NCI-H1048 (cell line): ENCODE data around the gene ZNF580.

Experiments
- DNase-seq: peaks from one replicate; lab custom pipeline; 2025; lab: John Stamatoyannopoulos, UW

Gene ZNF580, protein sequence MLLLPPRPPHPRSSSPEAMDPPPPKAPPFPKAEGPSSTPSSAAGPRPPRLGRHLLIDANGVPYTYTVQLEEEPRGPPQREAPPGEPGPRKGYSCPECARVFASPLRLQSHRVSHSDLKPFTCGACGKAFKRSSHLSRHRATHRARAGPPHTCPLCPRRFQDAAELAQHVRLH

DNA sequence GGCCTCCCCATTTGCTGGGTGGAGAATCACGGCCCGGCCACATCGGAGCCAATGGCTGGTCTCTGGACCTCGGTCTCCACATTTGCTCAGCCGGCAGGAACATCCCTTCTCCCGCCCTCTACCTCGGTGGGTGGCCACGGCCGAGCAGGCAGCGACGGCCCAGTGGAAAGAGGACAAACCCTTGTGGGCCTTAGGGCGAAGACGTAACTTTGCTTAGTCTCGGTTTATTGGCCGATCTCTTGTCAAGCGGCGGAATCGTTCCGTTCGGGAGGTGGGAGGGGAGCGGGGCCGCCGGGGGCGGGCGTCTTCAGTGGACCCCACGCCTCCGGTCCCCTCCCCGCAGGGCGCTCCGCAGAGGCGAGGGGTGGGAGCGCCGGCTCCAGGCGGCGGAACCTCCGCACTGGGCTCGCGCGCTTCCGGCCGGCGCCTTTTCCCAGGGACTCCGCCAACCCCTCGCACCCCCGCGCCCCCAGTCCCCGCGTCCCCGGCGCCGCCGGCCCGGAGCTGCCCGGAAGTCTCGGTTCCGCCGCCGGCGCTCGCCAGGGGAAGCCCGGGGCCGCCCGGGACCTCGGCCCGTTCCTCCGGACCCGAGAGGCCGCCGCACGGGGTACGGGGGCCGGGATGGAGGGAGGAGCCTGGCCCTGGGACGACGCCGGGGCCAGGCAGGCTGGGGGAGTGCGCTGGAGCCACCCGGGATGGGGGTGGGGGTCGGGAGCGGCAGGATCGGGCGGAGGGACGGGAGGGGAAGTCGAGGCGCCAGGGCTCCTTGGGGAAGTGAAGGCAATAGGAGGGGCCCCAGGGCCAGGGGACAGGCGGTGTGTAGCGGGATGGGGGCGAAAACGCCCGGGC, at the start of gene ZNF580:
TSS of gene ZNF580 (plus strand) at position 426 of the 849 bp plus-strand sequence. CDS start 1,507 bp downstream, outside the sequence.
- DNase-seq = no peak

DNA sequence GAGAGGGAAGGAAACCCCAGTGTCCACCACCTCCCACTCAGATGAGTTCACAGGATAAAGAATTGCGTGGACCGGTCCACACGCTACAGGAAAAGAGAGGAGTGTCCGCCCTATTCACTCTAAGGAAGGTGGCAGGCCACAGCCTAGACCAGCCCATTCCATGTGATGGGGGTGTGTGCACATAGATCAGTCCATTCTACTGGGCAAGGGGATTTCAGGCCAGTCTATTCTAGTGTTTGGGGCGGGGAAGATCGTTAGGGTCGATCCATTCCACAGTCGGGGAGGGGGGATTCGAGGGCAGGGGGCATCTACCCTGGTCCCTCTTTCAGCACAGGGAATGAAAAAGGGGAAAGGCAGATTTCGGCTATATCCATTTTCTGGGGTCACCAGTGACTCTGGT, 49.2 kb upstream of the ZNF580 start:
- DNase-seq = no peak

DNA sequence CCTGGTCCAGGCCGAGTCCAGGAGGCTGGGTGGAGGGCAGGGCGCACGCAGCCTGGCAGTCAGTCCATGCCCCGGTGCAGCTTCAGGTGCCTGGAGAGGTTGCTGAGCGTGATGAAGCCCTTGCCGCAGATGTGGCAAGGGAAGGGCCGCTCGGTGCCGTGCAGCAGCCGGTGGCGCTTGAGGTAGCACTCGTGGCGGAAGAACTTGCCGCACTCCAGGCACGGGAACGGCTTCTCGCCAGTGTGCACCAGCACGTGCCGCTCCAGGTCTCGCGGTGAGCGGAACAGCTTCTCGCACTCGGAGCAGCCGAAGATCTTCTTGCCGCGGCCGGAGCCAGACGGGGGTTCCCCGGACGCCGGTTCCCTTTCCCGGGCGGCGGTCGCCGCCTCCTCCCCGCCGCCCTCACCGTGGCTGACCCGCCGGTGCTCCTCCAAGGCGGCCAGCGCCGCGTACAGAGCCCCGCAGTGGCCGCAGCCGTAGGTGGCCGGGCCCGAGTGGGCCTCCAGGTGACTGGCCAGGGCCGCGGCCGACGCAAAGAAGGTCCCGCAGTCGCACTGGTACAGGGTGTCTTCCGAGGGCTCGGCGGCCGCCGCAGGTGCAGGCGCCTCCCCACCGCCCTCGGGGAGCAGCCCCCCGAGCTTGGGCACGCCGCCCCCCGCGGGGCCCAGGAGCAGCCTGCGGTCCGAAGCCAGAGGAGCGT, 48.3 kb upstream of the ZNF580 start:
- DNase-seq = no peak

DNA sequence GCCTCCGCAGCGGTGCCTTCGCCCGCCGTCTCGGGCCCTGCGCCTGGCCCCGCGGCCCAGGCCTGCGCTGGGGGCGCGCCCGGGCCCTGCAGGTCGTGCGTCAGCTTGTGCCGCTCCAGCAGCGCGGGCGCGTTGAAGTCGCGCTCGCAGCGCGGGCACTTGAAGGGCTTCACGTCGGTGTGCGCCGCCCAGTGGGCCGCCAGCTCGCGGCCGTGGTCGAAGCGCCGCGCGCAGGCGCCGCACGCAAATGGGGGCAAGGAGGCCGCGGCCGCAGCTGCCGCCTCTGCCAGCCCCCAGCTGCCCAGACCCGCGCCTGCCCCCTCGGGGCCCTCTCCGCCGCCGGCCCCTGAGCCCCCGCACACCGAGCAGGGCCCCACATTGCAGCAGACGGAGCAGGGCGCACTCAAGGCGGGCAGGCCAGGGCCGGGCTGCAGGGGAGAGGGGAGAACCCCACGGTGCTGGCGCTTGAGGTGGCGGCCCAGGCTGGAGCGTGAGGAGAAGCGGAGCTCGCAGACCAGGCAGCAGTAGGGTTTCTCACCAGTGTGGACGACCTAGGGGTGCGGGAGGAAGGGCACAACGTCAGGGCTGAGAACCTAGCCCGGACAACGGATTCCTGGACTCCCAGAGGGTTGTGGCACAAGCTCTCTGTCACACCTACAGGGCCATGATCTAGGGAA, 47.6 kb upstream of the ZNF580 start:
- DNase-seq = no peak

DNA sequence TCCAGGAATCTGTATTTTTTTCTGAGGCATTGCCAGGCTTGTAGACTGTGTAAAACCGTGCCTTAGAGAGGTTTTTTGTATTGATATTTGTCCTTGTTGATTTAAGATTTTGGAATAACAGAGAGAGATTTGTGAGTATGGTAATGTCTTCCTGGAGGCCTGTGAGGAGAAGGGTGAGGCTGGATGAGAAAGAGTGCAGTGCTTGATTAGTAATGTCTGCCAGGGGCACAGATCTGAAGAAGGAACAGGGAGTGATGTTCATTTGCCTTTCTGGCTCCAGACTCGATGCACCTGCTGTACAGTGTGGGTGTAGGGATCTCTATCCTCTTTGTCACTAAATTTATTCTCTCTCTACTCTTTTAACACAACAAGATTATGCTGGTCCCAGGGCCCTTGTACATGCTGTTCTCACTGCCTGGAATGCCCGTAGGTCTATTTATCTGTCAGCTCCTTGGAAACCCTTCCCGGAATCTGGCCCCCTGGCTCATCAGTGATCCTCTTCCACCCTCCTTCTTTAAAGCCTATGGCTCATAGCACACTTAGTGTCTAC, 45.7 kb upstream of the ZNF580 start:
- DNase-seq = no peak

DNA sequence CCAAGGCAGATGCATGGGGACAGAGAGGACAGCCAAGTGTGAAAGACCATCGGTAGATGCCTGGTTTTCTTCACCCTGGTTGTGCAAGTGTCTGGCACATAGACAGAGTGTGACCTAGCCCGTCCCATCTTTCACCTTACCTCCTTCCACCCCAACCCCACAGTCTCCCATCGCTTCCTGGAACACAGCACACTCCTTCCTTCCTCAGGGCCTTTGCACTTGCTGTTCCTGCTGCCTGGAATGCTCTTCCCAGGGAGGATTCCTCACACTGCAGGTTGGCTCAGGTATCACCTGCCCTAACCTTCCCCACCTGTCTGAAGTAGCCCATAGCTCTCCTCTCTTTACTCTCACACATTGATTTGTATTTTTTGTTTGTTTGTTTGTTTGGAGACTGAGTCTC, 44.5 kb upstream of the ZNF580 start:
- no peak for DNase-seq

DNA sequence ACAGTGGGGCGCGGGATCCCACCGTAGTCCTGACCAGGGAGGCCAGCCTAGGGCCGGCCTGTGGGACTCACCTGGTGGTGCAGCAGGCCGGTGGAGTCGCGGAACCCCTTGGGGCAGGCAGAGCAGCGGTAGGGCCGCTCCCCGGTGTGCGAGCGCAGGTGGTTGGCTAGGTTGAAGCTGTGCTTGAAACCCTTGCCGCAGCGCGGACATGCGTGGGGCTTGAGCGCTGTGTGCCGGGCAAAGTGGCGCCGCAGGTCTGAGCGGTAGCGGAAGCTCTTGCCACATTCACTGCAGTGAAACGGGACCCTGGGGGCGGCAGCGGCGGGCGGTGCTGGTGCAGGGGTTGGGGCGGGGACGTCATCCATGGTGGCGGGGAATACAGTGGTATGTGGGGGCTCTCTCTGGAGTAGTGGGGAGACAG, 43.3 kb upstream of the ZNF580 start:
- DNase-seq = no peak

DNA sequence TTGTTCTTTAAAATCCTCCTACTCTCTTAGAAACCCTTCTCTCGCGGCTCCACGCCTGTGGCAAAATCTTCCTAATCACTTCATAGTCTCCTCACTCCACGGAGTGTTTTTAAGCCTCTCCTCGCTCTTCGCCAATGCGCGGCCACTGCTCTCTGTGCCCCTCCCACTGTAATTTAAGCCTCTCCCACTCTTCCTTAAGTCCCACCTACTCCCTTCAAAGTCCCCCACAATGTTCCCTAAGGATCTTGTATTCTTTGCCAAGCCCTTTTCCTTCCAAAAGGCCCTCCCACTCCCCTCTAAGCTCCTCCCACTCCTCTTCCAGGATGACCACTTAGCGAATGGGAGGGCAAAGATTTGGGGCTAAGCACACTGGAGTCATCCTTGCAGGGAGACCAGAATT, 42.8 kb upstream of the ZNF580 start:
- no peak for DNase-seq

DNA sequence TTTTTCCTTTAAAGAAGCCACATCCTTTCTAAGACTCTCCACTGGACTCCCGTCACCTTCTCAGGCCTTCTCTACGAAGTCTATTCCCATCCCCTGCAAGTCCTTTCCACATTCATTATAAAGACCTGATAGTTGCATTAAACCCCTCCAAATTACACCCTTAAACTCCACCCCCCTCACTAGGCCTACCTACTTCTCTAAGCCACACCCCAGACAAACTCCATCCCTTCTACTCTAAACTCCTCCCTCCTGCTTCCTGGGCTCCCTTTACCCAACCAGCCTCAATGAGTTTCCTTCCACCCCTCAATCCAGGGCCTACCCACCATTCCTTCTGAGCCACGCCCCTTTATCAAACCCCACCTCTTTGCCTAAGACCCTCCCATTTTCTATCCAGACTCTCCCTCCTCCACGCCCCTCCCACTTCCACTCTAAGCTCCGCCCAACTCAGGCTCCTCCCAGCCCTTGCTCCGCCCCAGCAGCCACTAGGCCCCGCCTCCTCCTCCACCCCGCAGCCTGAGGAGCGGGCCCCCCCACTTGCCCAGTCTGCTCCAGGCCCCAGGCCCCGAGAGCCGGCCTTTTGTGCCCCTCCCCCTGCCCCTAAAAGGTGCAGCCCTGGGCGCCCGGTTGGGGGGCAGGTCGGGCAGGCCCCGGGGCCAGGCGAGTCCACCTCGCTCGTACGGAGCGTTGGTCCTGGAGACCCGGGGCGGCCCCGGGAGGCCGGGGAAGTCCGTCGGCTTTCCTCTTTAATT, 41.9 kb upstream of the ZNF580 start:
- DNase-seq = peak; percentile 87

DNA sequence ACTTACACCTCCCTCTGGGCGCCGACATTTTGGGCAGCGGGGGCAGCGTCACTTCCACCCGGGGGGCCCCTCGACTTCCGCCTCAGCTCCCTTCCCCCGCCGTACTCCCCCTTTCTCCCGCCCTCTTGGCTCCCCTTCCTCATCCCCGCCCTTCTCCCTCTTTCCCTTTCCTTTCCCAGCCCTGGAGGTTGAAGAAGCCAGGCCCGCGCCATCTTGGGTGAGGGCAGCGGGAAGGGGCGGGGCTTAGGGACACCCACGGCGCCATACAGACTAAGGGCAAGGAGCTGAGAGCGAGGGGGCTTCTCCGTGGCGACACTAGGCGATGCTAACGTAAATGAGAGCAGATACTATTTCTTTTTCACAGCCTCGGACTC, 41.3 kb upstream of the ZNF580 start, which contains the start of gene FIZ1:
TSS of gene FIZ1 (minus strand) at position 50 of the 374 bp plus-strand sequence. CDS start 1,652 bp downstream, outside the sequence.
- peak; percentile 94 for DNase-seq

DNA sequence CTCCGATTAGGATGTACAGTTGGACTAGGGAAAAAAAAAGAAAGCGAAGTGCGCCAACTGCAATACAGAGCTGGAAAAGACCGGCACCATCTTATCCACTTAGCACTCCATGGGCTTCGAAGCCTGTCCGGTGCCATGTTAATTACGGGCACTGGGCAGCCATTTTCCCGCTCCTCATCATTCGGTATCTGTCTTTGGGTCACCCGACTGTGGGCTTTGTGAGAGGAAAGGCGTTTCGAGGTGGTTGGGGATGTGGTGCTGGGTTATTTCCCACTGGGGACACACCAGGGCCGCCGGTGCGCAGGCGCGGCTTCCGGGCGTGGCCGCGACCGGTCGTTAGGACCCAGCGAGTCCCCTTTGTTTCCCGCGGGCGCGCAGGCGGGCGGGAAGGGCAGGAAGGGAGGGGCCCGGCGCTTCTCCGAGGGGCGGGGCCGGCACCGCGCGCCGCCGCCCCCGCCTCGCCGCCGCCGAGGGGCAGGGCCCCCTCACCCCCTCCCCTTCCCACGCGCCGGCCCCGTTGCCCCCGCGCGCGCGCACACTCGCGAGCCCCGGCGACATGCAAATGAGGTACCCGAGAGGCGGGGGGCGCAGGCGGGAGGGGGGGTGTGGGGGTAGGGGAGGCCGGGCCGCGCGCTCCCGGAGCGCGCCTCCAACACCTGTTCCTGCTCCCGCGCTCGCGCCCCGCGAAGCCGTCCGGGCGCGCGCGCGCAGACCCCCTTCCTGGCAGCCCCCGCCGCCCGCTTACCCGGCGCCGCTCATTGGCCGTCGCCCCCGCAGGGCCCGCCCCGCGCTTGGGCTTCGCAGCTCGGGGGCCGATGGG, 40.8 kb upstream of the ZNF580 start, which contains the start of gene ZNF524:
TSS of gene ZNF524 (plus strand) at position 447 of the 820 bp plus-strand sequence. CDS start 1,825 bp downstream, outside the sequence.
- DNase-seq = peak; percentile 79

DNA sequence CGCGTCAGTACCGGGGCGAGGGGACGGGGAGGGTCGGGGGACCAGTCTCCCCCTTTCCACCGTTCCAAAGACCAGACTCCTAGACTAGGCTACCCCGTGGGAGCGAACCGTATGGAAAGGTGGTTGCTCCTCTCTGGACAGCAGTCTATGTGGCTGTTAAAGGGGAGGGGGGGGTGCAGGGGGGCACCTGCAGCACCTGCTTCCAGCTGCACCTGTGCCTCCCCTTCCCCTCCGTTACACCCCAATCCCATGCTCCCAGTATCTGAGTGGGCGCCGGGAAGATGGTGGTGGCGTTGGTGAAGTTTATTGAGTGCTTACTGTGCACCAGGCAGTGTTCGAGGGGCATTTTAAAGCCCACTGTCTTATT, 40.2 kb upstream of the ZNF580 start:
- DNase-seq = no peak

DNA sequence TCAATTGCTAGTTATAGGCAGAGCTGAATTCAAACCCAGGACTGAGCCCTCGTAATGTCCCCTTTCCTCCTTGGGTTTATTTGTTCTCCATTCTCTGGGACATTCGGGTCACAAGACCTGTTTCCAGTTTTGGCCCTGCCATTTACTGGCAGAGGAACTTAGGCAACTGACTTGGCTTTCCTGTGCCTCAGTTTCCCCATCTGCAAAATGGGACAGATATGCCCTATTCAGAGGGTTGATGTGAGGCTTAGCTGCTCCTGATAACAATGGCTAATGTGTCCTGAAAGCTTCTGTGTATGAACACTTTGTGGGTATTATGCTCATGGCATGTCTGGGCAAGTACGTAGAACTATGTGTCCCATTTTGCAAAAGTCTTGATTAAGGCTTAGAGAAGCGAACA, 39.7 kb upstream of the ZNF580 start:
- no peak for DNase-seq

DNA sequence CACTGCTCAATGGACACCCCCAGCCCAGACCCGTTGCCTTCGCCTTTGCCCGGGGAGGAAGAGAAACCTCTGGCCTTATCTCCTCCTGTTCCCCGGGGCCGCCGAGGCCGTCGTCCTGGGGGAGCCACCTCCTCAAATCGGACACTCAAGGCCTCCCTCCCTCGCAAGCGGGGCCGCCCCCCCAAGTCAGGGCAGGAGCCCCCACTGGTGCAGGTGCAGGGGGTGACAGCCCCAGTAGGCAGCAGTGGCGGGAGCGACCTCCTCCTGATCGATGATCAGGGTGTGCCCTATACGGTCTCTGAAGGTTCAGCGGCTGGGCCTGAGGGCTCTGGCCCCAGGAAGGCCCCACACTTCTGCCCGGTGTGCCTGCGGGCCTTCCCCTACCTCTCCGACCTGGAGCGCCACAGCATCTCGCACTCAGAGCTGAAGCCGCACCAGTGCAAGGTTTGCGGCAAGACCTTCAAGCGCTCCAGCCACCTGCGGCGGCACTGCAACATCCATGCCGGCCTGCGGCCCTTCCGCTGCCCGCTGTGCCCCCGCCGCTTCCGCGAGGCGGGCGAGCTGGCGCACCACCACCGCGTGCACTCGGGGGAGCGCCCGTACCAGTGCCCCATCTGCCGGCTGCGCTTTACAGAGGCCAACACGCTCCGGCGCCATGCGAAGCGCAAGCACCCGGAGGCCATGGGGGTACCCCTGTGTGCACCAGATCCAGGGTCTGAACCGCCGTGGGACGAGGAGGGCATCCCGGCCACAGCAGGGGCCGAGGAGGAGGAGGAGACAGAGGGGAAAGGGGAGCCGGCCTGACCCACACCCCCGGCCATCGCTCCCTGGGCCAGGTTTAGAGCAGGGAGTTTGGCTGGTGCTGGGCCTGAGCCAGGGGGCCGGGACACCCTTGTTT, 38.4 kb upstream of the ZNF580 start:
- no peak for DNase-seq

DNA sequence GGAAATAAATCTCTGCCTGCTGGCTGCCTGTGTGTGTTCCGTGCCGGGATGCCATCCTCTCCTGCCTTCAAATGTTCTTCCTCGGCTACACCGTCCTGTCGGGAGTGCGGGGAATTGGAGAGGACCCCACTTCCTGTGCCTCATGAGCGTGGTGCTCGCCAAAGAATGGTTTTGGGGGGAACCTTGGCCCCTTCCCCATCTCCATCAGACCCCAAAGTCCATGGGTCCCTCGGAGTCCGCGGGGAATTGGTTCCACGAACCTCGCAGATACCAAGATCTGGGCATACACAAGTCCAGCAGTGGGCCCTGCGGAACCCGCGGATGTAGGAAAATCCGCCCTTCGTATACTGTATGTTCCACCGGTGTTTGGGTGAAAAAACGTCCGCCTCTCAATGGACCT, 37.7 kb upstream of the ZNF580 start:
- DNase-seq = no peak

DNA sequence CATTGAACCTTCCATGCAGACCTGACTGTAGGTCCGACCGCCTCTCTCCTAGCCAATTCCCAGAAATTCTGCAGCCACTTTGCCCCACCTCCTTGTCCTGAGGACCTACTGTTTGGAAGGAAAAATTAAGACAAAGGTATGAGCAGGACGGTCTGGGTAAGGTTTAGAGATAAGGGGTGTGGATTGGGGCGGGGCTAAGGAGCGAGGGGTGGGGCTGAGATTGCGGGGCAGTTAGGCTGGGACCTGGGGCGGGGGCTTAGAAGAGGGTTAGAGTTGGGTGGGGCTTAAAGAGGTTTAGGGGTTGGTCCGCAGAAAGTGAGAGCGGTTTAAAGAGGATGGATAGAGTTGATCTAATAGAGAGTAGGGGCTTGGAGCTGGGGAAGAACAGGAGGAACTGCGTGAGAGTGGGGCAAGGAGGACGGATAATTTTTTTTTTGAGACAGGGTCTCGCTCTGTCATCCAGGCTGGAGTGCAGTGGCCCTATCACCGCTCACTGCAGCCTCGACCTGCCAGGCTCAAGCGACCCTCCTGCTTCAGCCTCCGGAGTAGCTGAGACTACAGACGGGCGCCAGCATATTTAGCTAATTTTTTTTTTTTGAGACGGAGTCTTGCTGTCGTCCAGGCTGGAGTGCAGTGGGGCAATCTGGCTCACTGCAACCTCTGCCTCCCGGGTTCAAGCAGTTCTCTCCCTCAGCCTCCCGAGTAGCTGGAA, 37.1 kb upstream of the ZNF580 start:
- no peak for DNase-seq

DNA sequence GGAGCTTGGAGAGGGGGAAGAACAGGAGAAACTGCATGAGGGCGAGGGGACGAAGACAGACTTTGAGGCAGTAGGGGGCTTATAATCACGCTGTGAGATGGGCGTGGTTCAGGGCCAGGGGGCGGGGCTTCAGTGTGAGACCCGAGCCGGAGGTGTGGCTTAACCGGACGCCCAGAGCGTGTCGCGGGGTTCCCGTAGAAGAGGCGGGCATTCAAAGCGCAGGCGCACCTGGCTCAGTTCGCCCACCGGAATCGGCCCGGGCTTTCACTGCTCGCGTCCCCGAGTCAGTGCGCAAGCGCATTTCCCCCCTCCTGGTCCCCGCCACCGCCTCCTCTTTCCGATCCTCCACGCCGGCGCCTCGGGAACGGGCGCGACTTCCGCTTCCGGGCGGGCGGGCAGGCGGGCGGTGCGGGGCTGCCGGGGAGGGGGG, 35.6 kb upstream of the ZNF580 start:
- DNase-seq = peak; percentile 88

DNA sequence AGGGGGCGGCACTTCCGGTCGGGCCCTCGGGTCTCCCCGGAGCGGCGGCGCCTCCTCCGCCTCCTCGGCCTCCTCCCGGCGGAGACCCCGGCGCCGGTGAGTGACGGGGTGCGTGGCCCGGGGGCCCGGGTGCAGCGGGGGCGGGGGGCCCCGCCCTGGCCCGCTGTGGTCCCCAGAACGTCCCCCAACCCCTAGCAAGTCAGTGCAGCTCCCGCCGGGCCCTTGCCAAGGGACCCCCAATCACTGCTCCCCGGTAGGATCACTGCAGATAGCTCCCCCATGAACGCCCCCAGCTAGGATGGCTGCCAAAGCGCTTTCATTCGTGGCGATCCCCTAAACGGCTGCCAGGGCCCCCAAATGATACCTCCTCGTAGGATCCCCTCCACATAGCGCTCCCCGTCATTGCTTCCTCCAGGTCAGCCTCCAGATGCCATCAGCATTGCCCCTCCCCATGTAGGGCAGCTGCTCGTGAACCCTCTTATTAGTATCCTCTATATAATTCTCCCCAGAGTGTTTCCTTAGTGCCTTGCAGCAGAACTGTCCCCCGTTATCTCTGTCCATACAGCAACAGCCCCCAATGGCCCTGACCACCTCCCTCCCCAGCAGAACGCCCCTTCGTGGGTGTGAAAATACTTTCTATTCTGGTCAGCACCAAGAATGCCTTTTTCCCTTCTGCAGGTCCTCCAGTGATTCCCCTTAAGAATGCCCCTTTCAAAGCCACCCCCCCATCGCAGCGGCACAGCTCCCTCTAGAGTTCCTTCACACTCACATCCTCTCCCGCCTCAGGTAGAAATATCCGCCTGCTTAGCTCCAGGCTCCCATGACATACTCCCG, 34.9 kb upstream of the ZNF580 start, which contains the start of gene ZNF865:
TSS of gene ZNF865 (plus strand) at position 11 of the 834 bp plus-strand sequence. CDS start 7,972 bp downstream, outside the sequence.
- DNase-seq = peak; percentile 46
